HG03571 (cell line): Measurements from ENCODE around the gene PCGF1.
"Not testable (repeated sequence)": the region's sequence is repeated elsewhere in the genome, so short reads cannot be mapped to it uniquely, and the experiment has no call there.

Source experiments
- ATAC-seq: cut with Tn5 transposase; IDR thresholded peaks from one replicate; pipeline ENCODE4 v1.9.1; 2021; ENCODE audit not compliant: unreplicated experiment

Gene PCGF1

GRCh38 chr2:74474481-74474880, 33.0 kb downstream of the PCGF1 start:
- no peak for ATAC-seq

GRCh38 chr2:74472945-74473258, 34.6 kb downstream of the PCGF1 start:
- no peak for ATAC-seq

GRCh38 chr2:74472086-74472944, 35.2 kb downstream of the PCGF1 start, which contains the start of gene MRPL53:
Gene MRPL53 (minus strand): TSS chr2:74472680. CDS start chr2:74472660, 20 bp downstream.
- ATAC-seq: peak; percentile 81

GRCh38 chr2:74471332-74472065, 36.0 kb downstream of the PCGF1 start:
- ATAC-seq: no peak

GRCh38 chr2:74470742-74471141, 36.8 kb downstream of the PCGF1 start:
- ATAC-seq: not testable (repeated sequence)

GRCh38 chr2:74464406-74464805, 43.1 kb downstream of the PCGF1 start:
- no peak for ATAC-seq

- ATAC-seq: no peak
Observed at GRCh38 chr2:74462786-74463105, 44.7 kb downstream of the PCGF1 start.

- no peak for ATAC-seq
Observed at GRCh38 chr2:74462054-74462785, 45.3 kb downstream of the PCGF1 start.

GRCh38 chr2:74461187-74462053, 46.1 kb downstream of the PCGF1 start:
- ATAC-seq: no peak

GRCh38 chr2:74460187-74460586, 47.3 kb downstream of the PCGF1 start:
- ATAC-seq: not testable (repeated sequence)

- not testable (repeated sequence) for ATAC-seq
Observed at GRCh38 chr2:74459503-74460118, 47.9 kb downstream of the PCGF1 start.

- ATAC-seq: no peak
Observed at GRCh38 chr2:74458938-74459363, 48.5 kb downstream of the PCGF1 start.

GRCh38 chr2:74458132-74458937, 49.2 kb downstream of the PCGF1 start, which contains the start of gene WBP1:
Gene WBP1 (plus strand): TSS chr2:74458438. CDS start chr2:74458603, 165 bp downstream.
- ATAC-seq: peak; percentile 77

GRCh38 chr2:74457549-74458131, 49.9 kb downstream of the PCGF1 start:
- peak; percentile 25 for ATAC-seq

- no peak for ATAC-seq
Observed at GRCh38 chr2:74457129-74457548, 50.4 kb downstream of the PCGF1 start.
